GM23338 (cell line): ENCODE measurements around the gene LENEP. TPM values are rescaled to one million over a fixed set of nuclear protein-coding genes. Genes with fewer than 3 reads are reported as not detected.

Source experiments
- ATAC-seq: fragments of 200-7000 bp; cut with Tn5 transposase; 3 replicates; pipeline ENCODE4 v1.9.1; 2020
- DNase-seq: peaks from one replicate; pipeline ENCODE4 v3.0.0-alpha.2; 2015; ENCODE audit warnings: low spot score
- H2AFZ ChIP-seq: fragments of 200-600 bp; sonication (generic); 2 replicates; pipeline ENCODE4 v1.8.0; 2016; ENCODE audit warnings: antibody characterized with exemption, mild to moderate bottlenecking, moderate library complexity
- H3F3A ChIP-seq: fragments of 200-600 bp; sonication (generic); replicated peaks from 2 replicates; pipeline ENCODE4 v1.8.0; 2017; ENCODE audit warnings: antibody characterized with exemption, mixed run types, low read depth
- H3K27ac ChIP-seq: fragments of 200-600 bp; sonication (generic); 2 replicates; pipeline ENCODE4 v1.6.1; 2016; ENCODE audit warnings: low read depth
- H3K27me3 ChIP-seq: fragments of 200-600 bp; sonication (generic); 2 replicates; pipeline ENCODE4 v1.8.0; 2016; ENCODE audit warnings: mild to moderate bottlenecking, mixed run types, moderate library complexity; ENCODE audit not compliant: insufficient read depth
- H3K36me3 ChIP-seq: fragments of 200-600 bp; sonication (generic); 2 replicates; pipeline ENCODE4 v1.8.0; 2016; ENCODE audit warnings: mild to moderate bottlenecking; ENCODE audit not compliant: insufficient read depth
- H3K4me1 ChIP-seq: fragments of 200-600 bp; sonication (generic); 2 replicates; pipeline ENCODE4 v1.8.0; 2016; ENCODE audit warnings: mild to moderate bottlenecking, moderate library complexity; ENCODE audit not compliant: insufficient read depth
- H3K4me2 ChIP-seq: fragments of 200-600 bp; sonication (generic); 2 replicates; pipeline ENCODE4 v1.7.1; 2017; ENCODE audit warnings: mixed run types
- H3K4me3 ChIP-seq: fragments of 200-600 bp; sonication (generic); 2 replicates; pipeline ENCODE4 v1.6.1; 2016; ENCODE audit warnings: mixed run types
- H3K79me2 ChIP-seq: fragments of 200-600 bp; sonication (generic); replicated peaks from 2 replicates; pipeline ENCODE4 v1.8.0; 2017; ENCODE audit warnings: mild to moderate bottlenecking; ENCODE audit not compliant: insufficient read depth
- H3K9me2 ChIP-seq: fragments of 200-600 bp; sonication (generic); 2 replicates; pipeline ENCODE4 v1.8.0; 2017; ENCODE audit not compliant: insufficient read depth
- H4K20me1 ChIP-seq: fragments of 200-600 bp; sonication (generic); replicated peaks from 2 replicates; pipeline ENCODE4 v1.8.0; 2017; ENCODE audit warnings: mild to moderate bottlenecking; ENCODE audit not compliant: insufficient read depth
- H3K27ac Mint-ChIP-seq: 2 replicates; pipeline ENCODE4 v1.8.0; 2020; ENCODE audit warnings: inconsistent platforms, mild to moderate bottlenecking, moderate library complexity, mixed read lengths
- H3K27me3 Mint-ChIP-seq: 3 replicates; pipeline ENCODE4 v1.8.0; 2022; ENCODE audit warnings: low read depth, mild to moderate bottlenecking, moderate library complexity, mixed read lengths, inconsistent platforms; ENCODE audit not compliant: insufficient read depth, poor library complexity
- H3K36me3 Mint-ChIP-seq: 3 replicates; pipeline ENCODE4 v1.8.0; 2021; ENCODE audit warnings: low read depth, mild to moderate bottlenecking, inconsistent platforms, moderate library complexity, mixed read lengths
- H3K4me1 Mint-ChIP-seq: 3 replicates; pipeline ENCODE4 v1.8.0; 2020; ENCODE audit warnings: mild to moderate bottlenecking, inconsistent platforms, mixed read lengths
- H3K4me3 Mint-ChIP-seq: 3 replicates; pipeline ENCODE4 v1.8.0; 2021; ENCODE audit warnings: moderate library complexity, mild to moderate bottlenecking, inconsistent platforms, mixed read lengths
- H3K9me3 Mint-ChIP-seq: 3 replicates; pipeline ENCODE4 v1.8.0; 2020; ENCODE audit warnings: moderate library complexity, mild to moderate bottlenecking, inconsistent platforms, mixed read lengths
- CREB1 ChIP-seq: fragments of 250-450 bp; sonication (Bioruptor Pico); IDR thresholded peaks from 2 replicates; pipeline ENCODE4 v1.5.0; 2020; ENCODE audit warnings: low read depth, mild to moderate bottlenecking, moderate library complexity
- CTCF ChIP-seq, 2 experiments: fragments of 200-600 bp in 1 of 2; sonication (generic) in 1 of 2; conservative IDR thresholded peaks; 2 replicates each; pipeline versions ENCODE4 v1.5.1 to v1.6.1; 2016 to 2017; ENCODE audit warnings: antibody characterized with exemption in 2 of 2, low read depth in 2 of 2, mild to moderate bottlenecking in 2 of 2, moderate library complexity in 1 of 2
- ETS1 ChIP-seq: IDR thresholded peaks from 2 replicates; pipeline ENCODE4 v1.6.1; 2016; ENCODE audit warnings: antibody characterized with exemption
- POLR2AphosphoS5 ChIP-seq: IDR thresholded peaks from 2 replicates; pipeline ENCODE4 v1.6.1; 2016; ENCODE audit warnings: antibody characterized with exemption, low read depth
- REST ChIP-seq: IDR thresholded peaks from one replicate; pipeline ENCODE4 v1.6.1; 2018; ENCODE audit warnings: antibody characterized with exemption; ENCODE audit not compliant: unreplicated experiment
- STAT1 ChIP-seq: IDR thresholded peaks from one replicate; pipeline ENCODE4 v1.6.1; 2016; ENCODE audit warnings: antibody characterized with exemption; ENCODE audit not compliant: unreplicated experiment
- ZNF331 ChIP-seq: fragments of 250-450 bp; sonication (Bioruptor Pico); IDR thresholded peaks from 2 replicates; pipeline ENCODE4 v1.5.0; 2020; ENCODE audit warnings: low read depth, mild to moderate bottlenecking, moderate library complexity
- polyA plus RNA-seq: library from polyadenylated mRNA; unstranded; fragments of >200 nt; fragmentation: Nextera tagmentation; extraction: Ambion mirVana; gene quantifications from 2 replicates; pipeline ENCODE4 v1.2.1, GENCODE V29; 2016
- total RNA-seq: library from RNA; depleted of rRNA; stranded (reverse); fragments of >200 nt; shearing (Covaris generic); gene quantifications from 2 replicates; pipeline ENCODE4 v1.2.3, GENCODE V29; 2014

LENEP gene
- total and polyA plus RNA-seq, 2 experiments from 2014 or later: 1.6 TPM; not detected in 1

GRCh38 chr1:155006601-155007101, 13.3 kb downstream of the LENEP start:
- peaks cover 44% of the 10 kb centered on the region for H3K79me2 ChIP-seq
- no peak for ATAC-seq

More at GRCh38 chr1:155006601-155007101, 13.3 kb downstream of the LENEP start:
- H3K4me3 Mint-ChIP-seq: peak overlapping the region; percentile 5; the same call in 1 of the 3 replicates
- H3K9me2 ChIP-seq: no peaks in the 10 kb centered on the region
- no peaks in the 10 kb centered on the region for H3K9me3 Mint-ChIP-seq
- peaks cover 57% of the 10 kb centered on the region for H3K4me1 Mint-ChIP-seq
- H3K27ac ChIP-seq: no peak overlapping the region
- H3K27ac Mint-ChIP-seq: 0 out of 2 replicates have a peak overlapping the region, but pooled peaks have one; percentile 11
- peaks cover 4% of the 10 kb centered on the region; the same call in 1 of the 2 replicates for H3F3A ChIP-seq
- DNase-seq: peak; percentile 65
- peaks cover 40% of the 10 kb centered on the region for H3K4me1 ChIP-seq
- no peak overlapping the region for H3K4me2 ChIP-seq
- peaks cover 21% of the 10 kb centered on the region for H3K27me3 Mint-ChIP-seq
- H3K27me3 ChIP-seq: no peaks in the 10 kb centered on the region
- H3K36me3 Mint-ChIP-seq: peaks cover 4% of the 10 kb centered on the region; the same call in 1 of the 3 replicates
- no peak overlapping the region for H3K4me3 ChIP-seq
- no peak for TF ChIP-seq REST
- no peak for TF ChIP-seq CTCF (conservative IDR thresholded peaks at IDR 0.05; ENCODE audit: low read depth in 2 of 2)
- TF ChIP-seq STAT1: no peak
- no peak for TF ChIP-seq ZNF331 (CRISPR knock-in tag)
- no peak for TF ChIP-seq POLR2AphosphoS5
- no peak for TF ChIP-seq CREB1 (CRISPR knock-in tag)
- TF ChIP-seq ETS1: peak; percentile 96
- H4K20me1 ChIP-seq: peaks cover 4% of the 10 kb centered on the region; the same call in 1 of the 2 replicates
- H2AFZ ChIP-seq: no peak overlapping the region
- H3K36me3 ChIP-seq: no peaks in the 10 kb centered on the region
